ENCODE results near the gene DMRT2.

DNA sequence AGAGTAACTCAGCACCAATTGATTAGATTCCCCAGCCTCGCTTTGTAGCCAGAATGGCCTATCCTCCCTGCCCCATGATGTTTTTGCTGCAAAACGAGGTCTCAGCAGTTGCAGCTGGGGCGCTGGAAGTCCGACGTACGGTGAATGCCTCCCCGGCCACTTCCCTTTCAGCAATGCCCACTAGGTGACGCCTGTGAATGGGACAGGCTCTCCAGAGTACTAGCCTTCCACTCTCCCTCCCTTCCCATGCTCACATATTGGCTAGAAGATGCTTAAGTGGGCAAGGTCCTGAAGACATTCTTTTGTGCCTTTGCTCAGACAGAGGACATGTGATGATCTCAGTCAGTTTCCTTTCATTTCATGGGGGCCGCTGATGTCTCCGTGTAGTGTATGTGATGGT is 50.8 kb downstream of the DMRT2 start:
- TF ChIP-seq, protein P1, sequence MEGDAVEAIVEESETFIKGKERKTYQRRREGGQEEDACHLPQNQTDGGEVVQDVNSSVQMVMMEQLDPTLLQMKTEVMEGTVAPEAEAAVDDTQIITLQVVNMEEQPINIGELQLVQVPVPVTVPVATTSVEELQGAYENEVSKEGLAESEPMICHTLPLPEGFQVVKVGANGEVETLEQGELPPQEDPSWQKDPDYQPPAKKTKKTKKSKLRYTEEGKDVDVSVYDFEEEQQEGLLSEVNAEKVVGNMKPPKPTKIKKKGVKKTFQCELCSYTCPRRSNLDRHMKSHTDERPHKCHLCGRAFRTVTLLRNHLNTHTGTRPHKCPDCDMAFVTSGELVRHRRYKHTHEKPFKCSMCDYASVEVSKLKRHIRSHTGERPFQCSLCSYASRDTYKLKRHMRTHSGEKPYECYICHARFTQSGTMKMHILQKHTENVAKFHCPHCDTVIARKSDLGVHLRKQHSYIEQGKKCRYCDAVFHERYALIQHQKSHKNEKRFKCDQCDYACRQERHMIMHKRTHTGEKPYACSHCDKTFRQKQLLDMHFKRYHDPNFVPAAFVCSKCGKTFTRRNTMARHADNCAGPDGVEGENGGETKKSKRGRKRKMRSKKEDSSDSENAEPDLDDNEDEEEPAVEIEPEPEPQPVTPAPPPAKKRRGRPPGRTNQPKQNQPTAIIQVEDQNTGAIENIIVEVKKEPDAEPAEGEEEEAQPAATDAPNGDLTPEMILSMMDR (IDR thresholded peaks at IDR 0.05; ENCODE audit: extremely low read depth in 1 of 2, insufficient read depth in 1 of 2, low read depth in 1 of 2, low read length in 2 of 2) = no peak
- TF ChIP-seq POLR2A (IDR thresholded peaks at IDR 0.05; ENCODE audit: low read depth, low read length) (no peak), GATA2 (IDR thresholded peaks at IDR 0.05; ENCODE audit: insufficient read depth, insufficient read length, low read depth, low read length) (no peak), JUN (IDR thresholded peaks at IDR 0.05; ENCODE audit: borderline replicate concordance, insufficient read depth, insufficient read length, low read depth) (no peak)
- TF ChIP-seq, protein P2, sequence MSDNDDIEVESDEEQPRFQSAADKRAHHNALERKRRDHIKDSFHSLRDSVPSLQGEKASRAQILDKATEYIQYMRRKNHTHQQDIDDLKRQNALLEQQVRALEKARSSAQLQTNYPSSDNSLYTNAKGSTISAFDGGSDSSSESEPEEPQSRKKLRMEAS (IDR thresholded peaks at IDR 0.05; ENCODE audit: insufficient read depth, insufficient read length) = no peak
